H1 (cell line): ENCODE data around the gene POLRMT. TPM values are rescaled to one million over a fixed set of nuclear protein-coding genes. Genes with fewer than 3 reads are reported as not detected.
"Not testable (repeated sequence)": the region's sequence is repeated elsewhere in the genome, so short reads cannot be mapped to it uniquely, and the experiment has no call there.

Experiments
- CTCF ChIA-PET: fragments of 300-600 bp; sonication (Branson Sonifier 250); formaldehyde crosslinking; loops from one replicate; lab custom pipeline; 2021; ENCODE audit not compliant: partially characterized antibody; lab: Charles Lee
- POLR2A ChIA-PET: fragments of 300-600 bp; sonication (Branson Sonifier 250); formaldehyde crosslinking; loops from one replicate; lab custom pipeline; 2021; ENCODE audit warnings: inconsistent platforms; ENCODE audit not compliant: partially characterized antibody; lab: Charles Lee
- DNase-seq, 2 experiments: peaks; one replicate each; pipeline versions ENCODE4 v3.0.0 to v3.0.0-alpha.2; 2010 to 2022; ENCODE audit warnings: low spot score in 2 of 2, low read depth in 1 of 2, mixed read lengths in 1 of 2
- FAIRE-seq: peaks from 2 replicates; lab custom pipeline; 2011; peaks lifted over from hg19 to GRCh38; lab: Jason Lieb, UNC
- H2AFZ ChIP-seq: 2 replicates; pipeline ENCODE4 v1.8.1; 2012; ENCODE audit warnings: low read length, inconsistent platforms
- H2AK5ac ChIP-seq: 2 replicates; pipeline ENCODE4 v1.6.1; 2013; ENCODE audit warnings: low read depth, low read length
- H2BK120ac ChIP-seq: replicated peaks from 2 replicates; pipeline ENCODE3; 2013; ENCODE audit warnings: low read depth, low read length, inconsistent platforms
- H2BK12ac ChIP-seq: 2 replicates; pipeline ENCODE4 v1.6.1; 2013; ENCODE audit warnings: low read depth, low read length
- H2BK15ac ChIP-seq: 2 replicates; pipeline ENCODE4 v1.6.1; 2013; ENCODE audit warnings: low read length
- H2BK20ac ChIP-seq: 2 replicates; pipeline ENCODE4 v1.6.1; 2013; ENCODE audit warnings: low read length
- H2BK5ac ChIP-seq: 2 replicates; pipeline ENCODE4 v1.6.1; 2013; ENCODE audit warnings: low read depth, low read length
- H3K14ac ChIP-seq: 2 replicates; pipeline ENCODE4 v1.6.1; 2013; ENCODE audit warnings: inconsistent platforms; ENCODE audit not compliant: insufficient read length
- H3K18ac ChIP-seq: 2 replicates; pipeline ENCODE4 v1.6.1; 2013; ENCODE audit warnings: low read length; ENCODE audit errors: extremely low read depth
- H3K23ac ChIP-seq: 2 replicates; pipeline ENCODE4 v1.6.1; 2013; ENCODE audit warnings: inconsistent platforms; ENCODE audit not compliant: insufficient read length
- H3K23me2 ChIP-seq: 2 replicates; pipeline ENCODE4 v1.6.1; 2013; ENCODE audit warnings: low read depth, low read length
- H3K27ac ChIP-seq: 2 replicates; pipeline ENCODE4 v1.6.1; 2011; ENCODE audit warnings: low read depth, low read length, inconsistent platforms
- H3K27me3 ChIP-seq, 4 experiments: replicated peaks in 1 of 4; 1 replicate in 1 of 4; 2 replicates in 3 of 4; pipeline versions ENCODE4 v1.6.1 to v1.8.1; 2011 to 2013; ENCODE audit warnings: low read length in 3 of 4, mild to moderate bottlenecking in 3 of 4, inconsistent platforms in 2 of 4, mixed read lengths in 2 of 4, moderate library complexity in 1 of 4; ENCODE audit not compliant: control insufficient read depth in 3 of 4, insufficient read depth in 3 of 4; ENCODE audit errors: extremely low read depth in 1 of 4
- H3K36me3 ChIP-seq, 4 experiments: 2 replicates each; pipeline versions ENCODE4 v1.6.1 to v1.8.1; 2011 to 2013; ENCODE audit warnings: mild to moderate bottlenecking in 4 of 4, low read length in 3 of 4, moderate library complexity in 2 of 4, control low read depth in 1 of 4, inconsistent platforms in 1 of 4; ENCODE audit not compliant: insufficient read depth in 4 of 4, control insufficient read depth in 2 of 4
- H3K4ac ChIP-seq: replicated peaks from 2 replicates; pipeline ENCODE3; 2013; ENCODE audit warnings: low read length, low read depth, mixed read lengths, inconsistent platforms; ENCODE audit not compliant: insufficient read length
- H3K4me1 ChIP-seq, 4 experiments: replicated peaks in 1 of 4; 1 replicate in 1 of 4; 2 replicates in 3 of 4; pipeline versions ENCODE4 v1.6.1 to v1.8.1; 2011 to 2013; ENCODE audit warnings: low read length in 3 of 4, inconsistent platforms in 2 of 4, mixed read lengths in 1 of 4; ENCODE audit not compliant: insufficient read depth in 4 of 4, control insufficient read depth in 3 of 4
- H3K4me2 ChIP-seq, 2 experiments: 2 replicates each; pipeline versions ENCODE4 v1.6.1 to v1.8.1; 2011 to 2013; ENCODE audit warnings: low read depth in 2 of 2, low read length in 2 of 2, control low read depth in 1 of 2, inconsistent platforms in 1 of 2, mild to moderate bottlenecking in 1 of 2; ENCODE audit not compliant: insufficient read depth in 1 of 2
- H3K4me3 ChIP-seq, 4 experiments: fragments of 200-600, 300-600 bp in 1 of 4; sonication (generic), shearing (Covaris generic), sonication (Bioruptor Twin) in 1 of 4; 2 replicates each; pipeline versions ENCODE4 v1.5.1 to v1.8.1; 2011 to 2016; ENCODE audit warnings: low read length in 4 of 4, low read depth in 3 of 4, control low read depth in 2 of 4, inconsistent platforms in 2 of 4, mild to moderate bottlenecking in 2 of 4, mixed read lengths in 1 of 4, moderate library complexity in 1 of 4; ENCODE audit not compliant: insufficient read depth in 2 of 4; ENCODE audit errors: extremely low read depth in 1 of 4
- H3K56ac ChIP-seq: replicated peaks from 2 replicates; pipeline ENCODE3; 2013; ENCODE audit warnings: low read depth, mild to moderate bottlenecking, mixed read lengths, low read length, inconsistent platforms; ENCODE audit not compliant: insufficient read length
- H3K79me1 ChIP-seq: 2 replicates; pipeline ENCODE4 v1.6.1; 2013; ENCODE audit warnings: low read depth, low read length, control low read depth
- H3K79me2 ChIP-seq, 2 experiments: 2 replicates each; pipeline versions ENCODE4 v1.6.1 to v1.8.1; 2012 to 2013; ENCODE audit warnings: low read length in 2 of 2, mild to moderate bottlenecking in 2 of 2, inconsistent platforms in 1 of 2; ENCODE audit not compliant: insufficient read depth in 2 of 2, control insufficient read depth in 1 of 2
- H3K9ac ChIP-seq, 4 experiments: replicated peaks in 1 of 4; 1 replicate in 1 of 4; 2 replicates in 3 of 4; pipeline versions ENCODE4 v1.6.1 to v1.8.1; 2011 to 2013; ENCODE audit warnings: low read depth in 3 of 4, low read length in 3 of 4, control low read depth in 2 of 4, mild to moderate bottlenecking in 2 of 4, moderate library complexity in 2 of 4, inconsistent platforms in 1 of 4; ENCODE audit errors: extremely low read depth in 1 of 4
- H3K9me3 ChIP-seq, 2 experiments: 2 replicates each; pipeline versions ENCODE4 v1.6.1 to v1.8.1; 2012 to 2013; ENCODE audit warnings: mild to moderate bottlenecking in 2 of 2, moderate library complexity in 2 of 2, control low read depth in 1 of 2, inconsistent platforms in 1 of 2, low read depth in 1 of 2, low read length in 1 of 2, mixed read lengths in 1 of 2; ENCODE audit not compliant: insufficient read depth in 2 of 2
- H4K20me1 ChIP-seq, 2 experiments: replicated peaks in 1 of 2; 2 replicates each; pipeline versions ENCODE3 to v1.8.1; 2011 to 2013; ENCODE audit warnings: inconsistent platforms in 2 of 2, low read length in 2 of 2, mild to moderate bottlenecking in 1 of 2; ENCODE audit not compliant: insufficient read depth in 2 of 2, control insufficient read depth in 1 of 2
- H4K5ac ChIP-seq: 2 replicates; pipeline ENCODE4 v1.6.1; 2013; ENCODE audit warnings: low read length, low read depth, mixed read lengths, inconsistent platforms; ENCODE audit not compliant: insufficient read length
- H4K8ac ChIP-seq: 2 replicates; pipeline ENCODE4 v1.8.0; 2013; ENCODE audit warnings: mild to moderate bottlenecking, moderate library complexity, low read length, inconsistent platforms; ENCODE audit not compliant: insufficient read depth; ENCODE audit errors: extremely low read depth
- H4K91ac ChIP-seq: replicated peaks from 2 replicates; pipeline ENCODE3; 2013; ENCODE audit warnings: low read length, mixed read lengths, inconsistent platforms; ENCODE audit not compliant: insufficient read length
- WGBS, 2 experiments: shearing (Covaris generic) in 1 of 2; methylation state at CpG; one replicate each; pipeline versions ENCODE4 v1.1.6 to v1.1.7; 2013 to 2015; ENCODE audit warnings: low lambda C conversion rate in 2 of 2, mixed read lengths in 2 of 2, inconsistent platforms in 1 of 2, low coverage in 1 of 2, missing lambda C conversion rate in 1 of 2; ENCODE audit not compliant: insufficient replicate concordance in 2 of 2, insufficient coverage in 1 of 2, insufficient read length in 1 of 2; ENCODE audit errors: extremely low coverage in 1 of 2, missing lambda C conversion rate in 1 of 2; 5-methylcytosine and 5-hydroxymethylcytosine counted together
- polyA plus RNA-seq, 7 experiments: library from polyadenylated mRNA; depleted of rRNA in 3 of 7; stranded (reverse) in 5 of 7; unstranded in 2 of 7; fragments of >200 nt in 5 of 7; fragments of 200-250 nt in 2 of 7; gene quantifications; 1 replicate in 5 of 7; 2 replicates in 1 of 7; 4 replicates in 1 of 7; pipeline versions ENCODE4 v1.2.1 to v1.2.3, GENCODE V29; 2011 to 2013; ENCODE audit warnings: missing spikeins in 2 of 7, mixed read lengths in 2 of 7
- total RNA-seq: library from RNA; stranded (reverse); fragmentation: NEBNext Ultra II Directional; extraction: Animal tissue kit (Norgen Biotek cat#: 25700); gene quantifications from 2 replicates; pipeline ENCODE4 v1.2.1, GENCODE V29; 2021

POLRMT gene
- total and polyA plus RNA-seq, 2 of the 8 experiments (the other 6 are each of a cell fraction or from before 2014, with no cell fraction given), result 93.0 to 111 TPM

- WGBS, 2 experiments, result 92% methylated on average over 10 of the region's 13 CpGs; no CpG with 5 or more reads in 1 of the 2 experiments
- H3K56ac ChIP-seq, H2AFZ ChIP-seq, H2BK120ac ChIP-seq, H3K79me1 ChIP-seq, H2BK15ac ChIP-seq, CTCF ChIA-PET, H3K18ac ChIP-seq, H4K20me1 ChIP-seq, H3K23me2 ChIP-seq, H3K27me3 ChIP-seq, H3K79me2 ChIP-seq, H3K27ac ChIP-seq, H3K4me2 ChIP-seq, H2BK20ac ChIP-seq, H2BK12ac ChIP-seq, H4K8ac ChIP-seq, DNase-seq, H3K4me3 ChIP-seq, H3K4me1 ChIP-seq, FAIRE-seq, H4K91ac ChIP-seq, H3K14ac ChIP-seq, H3K9ac ChIP-seq, H3K36me3 ChIP-seq, H2AK5ac ChIP-seq, H4K5ac ChIP-seq, POLR2A ChIA-PET, H3K4ac ChIP-seq, H3K23ac ChIP-seq, H2BK5ac ChIP-seq: not testable (repeated sequence)
- peaks cover 0 to 30% of the 10 kb centered on the region in 2 experiments; a peak in 1 of 4 replicates for H3K9me3 ChIP-seq
Observed at GRCh38 chr19:603302-603639, 30.1 kb downstream of the POLRMT start.
